IPS DF 6.9 (cell line): ENCODE data around the gene DNASE1L1.

Experiments
- DNase-seq: peaks from one replicate; pipeline ENCODE4 v3.0.0-alpha.2; 2013; ENCODE audit warnings: low read depth, low spot score
- H3K27ac ChIP-seq: one replicate; pipeline ENCODE4 v1.5.1; 2013; ENCODE audit warnings: low read length, control low read depth
- H3K27me3 ChIP-seq: 2 replicates; pipeline ENCODE4 v1.6.1; 2013; ENCODE audit warnings: mild to moderate bottlenecking, low read length; ENCODE audit not compliant: control insufficient read depth, insufficient read depth
- H3K36me3 ChIP-seq: 2 replicates; pipeline ENCODE4 v1.6.1; 2013; ENCODE audit warnings: low read length; ENCODE audit not compliant: control insufficient read depth, insufficient read depth
- H3K4me1 ChIP-seq: 2 replicates; pipeline ENCODE4 v1.6.1; 2013; ENCODE audit warnings: low read length; ENCODE audit not compliant: control insufficient read depth, insufficient read depth
- H3K4me3 ChIP-seq: 2 replicates; pipeline ENCODE4 v1.5.1; 2013; ENCODE audit warnings: mild to moderate bottlenecking, low read length
- H3K9me3 ChIP-seq: 2 replicates; pipeline ENCODE4 v1.6.1; 2013; ENCODE audit warnings: low read length, inconsistent platforms; ENCODE audit not compliant: control insufficient read depth, insufficient read depth
- WGBS: extraction: QIAGEN DNeasy Blood & Tissue Kit; methylation state at CpG from one replicate; pipeline ENCODE4 v1.1.7; 2013; ENCODE audit warnings: mixed read lengths, missing lambda C conversion rate; ENCODE audit not compliant: insufficient read length, insufficient coverage; 5-methylcytosine and 5-hydroxymethylcytosine counted together

The DNASE1L1 gene

GRCh38 chrX:154426916-154427770, 18.1 kb upstream of the DNASE1L1 start:
- H3K4me3 ChIP-seq = no peak overlapping the region
- no peak overlapping the region for H3K27ac ChIP-seq
- H3K9me3 ChIP-seq = no peaks in the 10 kb centered on the region
- no peaks in the 10 kb centered on the region for H3K36me3 ChIP-seq
- DNase-seq = no peak
- no CpG with 5 or more reads among the region's 13 CpGs for WGBS
- no peaks in the 10 kb centered on the region for H3K4me1 ChIP-seq
- no peaks in the 10 kb centered on the region for H3K27me3 ChIP-seq

- no peak for DNase-seq
- no CpG with 5 or more reads among the region's 10 CpGs for WGBS
- no peaks in the 10 kb centered on the region for H3K9me3 ChIP-seq
- no peak overlapping the region for H3K27ac ChIP-seq
- no peak overlapping the region for H3K4me3 ChIP-seq
- H3K27me3 ChIP-seq = no peaks in the 10 kb centered on the region
- no peaks in the 10 kb centered on the region; the same call in 1 of the 2 replicates for H3K4me1 ChIP-seq
- no peaks in the 10 kb centered on the region for H3K36me3 ChIP-seq
Measured at GRCh38 chrX:154420402-154420756, 11.3 kb upstream of the DNASE1L1 start.

- no peak overlapping the region for H3K4me3 ChIP-seq
- DNase-seq = no peak
- H3K27ac ChIP-seq = no peak overlapping the region
- WGBS = no CpG with 5 or more reads among the region's 19 CpGs
- H3K9me3 ChIP-seq = no peaks in the 10 kb centered on the region
- no peaks in the 10 kb centered on the region; the same call in 1 of the 2 replicates for H3K4me1 ChIP-seq
- no peaks in the 10 kb centered on the region for H3K27me3 ChIP-seq
- H3K36me3 ChIP-seq = no peaks in the 10 kb centered on the region
Measured at GRCh38 chrX:154419688-154420401, 10.8 kb upstream of the DNASE1L1 start.

GRCh38 chrX:154419189-154419588, 10.1 kb upstream of the DNASE1L1 start:
- no peak for DNase-seq
- Histone ChIP-seq H3K27ac (no peak overlapping the region), H3K4me1 (no peaks in the 10 kb centered on the region; the same call in 1 of the 2 replicates), H3K36me3 (no peaks in the 10 kb centered on the region), H3K27me3 (no peaks in the 10 kb centered on the region), H3K4me3 (no peak overlapping the region), H3K9me3 (no peaks in the 10 kb centered on the region)
- no CpG with 5 or more reads among the region's 8 CpGs for WGBS

- Histone ChIP-seq H3K9me3 (no peaks in the 10 kb centered on the region), H3K4me1 (no peaks in the 10 kb centered on the region; the same call in 1 of the 2 replicates), H3K27ac (no peak overlapping the region), H3K4me3 (no peak overlapping the region), H3K27me3 (no peaks in the 10 kb centered on the region), H3K36me3 (peaks cover 3% of the 10 kb centered on the region; the same call in 1 of the 2 replicates)
- no CpG with 5 or more reads among the region's 7 CpGs for WGBS
- DNase-seq = no peak
Measured at GRCh38 chrX:154417157-154417556, 8.1 kb upstream of the DNASE1L1 start.

- Histone ChIP-seq H3K9me3 (no peaks in the 10 kb centered on the region), H3K27me3 (no peaks in the 10 kb centered on the region), H3K36me3 (peaks cover 3% of the 10 kb centered on the region; the same call in 1 of the 2 replicates), H3K4me3 (no peak overlapping the region), H3K4me1 (0 out of 2 replicates have a peak, but pooled peaks cover 1% of the 10 kb centered on the region), H3K27ac (no peak overlapping the region)
- WGBS = no CpG with 5 or more reads among the region's 8 CpGs
- no peak for DNase-seq
Measured at GRCh38 chrX:154413142-154413541, 4.1 kb upstream of the DNASE1L1 start.

- no peak for DNase-seq
- Histone ChIP-seq H3K27ac (no peak overlapping the region), H3K27me3 (no peaks in the 10 kb centered on the region), H3K9me3 (no peaks in the 10 kb centered on the region), H3K4me1 (0 out of 2 replicates have a peak, but pooled peaks cover 1% of the 10 kb centered on the region), H3K36me3 (peaks cover 3% of the 10 kb centered on the region; the same call in 1 of the 2 replicates), H3K4me3 (peak overlapping the region; percentile 98; the same call in 1 of the 2 replicates)
- no CpG with 5 or more reads among the region's 4 CpGs for WGBS
Measured at GRCh38 chrX:154412468-154412867, 3.4 kb upstream of the DNASE1L1 start.

- peak overlapping the region; percentile 98 for H3K4me3 ChIP-seq
- H3K27me3 ChIP-seq = no peaks in the 10 kb centered on the region
- WGBS = no CpG with 5 or more reads among the region's 29 CpGs
- H3K27ac ChIP-seq = no peak overlapping the region
- no peaks in the 10 kb centered on the region for H3K9me3 ChIP-seq
- DNase-seq = no peak
- 0 out of 2 replicates have a peak, but pooled peaks cover 1% of the 10 kb centered on the region for H3K4me1 ChIP-seq
- H3K36me3 ChIP-seq = peaks cover 3% of the 10 kb centered on the region; the same call in 1 of the 2 replicates
Measured at GRCh38 chrX:154411981-154412340, 2.9 kb upstream of the DNASE1L1 start.

GRCh38 chrX:154408659-154409221, 314 bp downstream of the DNASE1L1 start:
- H3K27ac ChIP-seq = no peak overlapping the region
- no peaks in the 10 kb centered on the region for H3K9me3 ChIP-seq
- WGBS = no CpG with 5 or more reads among the region's 10 CpGs
- H3K27me3 ChIP-seq = no peaks in the 10 kb centered on the region
- H3K4me1 ChIP-seq = 0 out of 2 replicates have a peak, but pooled peaks cover 1% of the 10 kb centered on the region
- peaks cover 2% of the 10 kb centered on the region; the same call in 1 of the 2 replicates for H3K36me3 ChIP-seq
- H3K4me3 ChIP-seq = no peak overlapping the region; the same call in 1 of the 2 replicates
- no peak for DNase-seq

- Histone ChIP-seq H3K4me1 (peaks cover 3% of the 10 kb centered on the region; the same call in 1 of the 2 replicates), H3K4me3 (no peak overlapping the region), H3K9me3 (no peaks in the 10 kb centered on the region), H3K36me3 (peaks cover 15% of the 10 kb centered on the region; the same call in 1 of the 2 replicates), H3K27ac (no peak overlapping the region), H3K27me3 (no peaks in the 10 kb centered on the region)
- no peak for DNase-seq
- no CpG with 5 or more reads among the region's 16 CpGs for WGBS
Measured at GRCh38 chrX:154404625-154405192, 4.3 kb downstream of the DNASE1L1 start.
